Panc1 (cell line): ENCODE data around the gene DYNC1H1.

ENCODE experiments used
- SIN3A ChIP-seq: IDR thresholded peaks from 2 replicates; pipeline ENCODE4 v1.6.1; 2012; ENCODE audit warnings: low read depth, mild to moderate bottlenecking, low read length, moderate library complexity, borderline replicate concordance; ENCODE audit not compliant: insufficient read depth
- TF ChIP-seq, protein P1 (sequence below): fragments of 450-650 bp; IDR thresholded peaks from 2 replicates; pipeline ENCODE4 v1.5.1; 2017; ENCODE audit warnings: mild to moderate bottlenecking

DNA sequence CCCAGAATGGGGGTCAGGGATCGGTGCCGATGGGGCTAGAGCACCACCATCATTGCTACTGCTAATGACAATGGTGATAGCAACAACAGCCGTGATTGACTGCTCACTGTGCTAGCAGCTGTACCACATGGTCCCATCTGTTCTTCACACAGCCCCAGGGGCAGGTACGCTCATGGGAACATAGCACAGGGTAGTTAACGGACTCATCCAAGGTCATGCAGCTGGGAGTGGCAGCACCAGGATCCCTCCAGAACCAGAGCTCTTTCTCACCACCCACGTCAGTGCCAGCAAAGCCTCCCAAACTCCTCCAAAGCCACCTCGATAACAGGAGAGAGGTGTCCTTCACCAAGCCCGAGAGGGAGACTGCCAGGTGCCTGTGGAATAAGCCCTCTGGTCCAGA is 11.2 kb upstream of the DYNC1H1 start:
- TF ChIP-seq, protein P1, sequence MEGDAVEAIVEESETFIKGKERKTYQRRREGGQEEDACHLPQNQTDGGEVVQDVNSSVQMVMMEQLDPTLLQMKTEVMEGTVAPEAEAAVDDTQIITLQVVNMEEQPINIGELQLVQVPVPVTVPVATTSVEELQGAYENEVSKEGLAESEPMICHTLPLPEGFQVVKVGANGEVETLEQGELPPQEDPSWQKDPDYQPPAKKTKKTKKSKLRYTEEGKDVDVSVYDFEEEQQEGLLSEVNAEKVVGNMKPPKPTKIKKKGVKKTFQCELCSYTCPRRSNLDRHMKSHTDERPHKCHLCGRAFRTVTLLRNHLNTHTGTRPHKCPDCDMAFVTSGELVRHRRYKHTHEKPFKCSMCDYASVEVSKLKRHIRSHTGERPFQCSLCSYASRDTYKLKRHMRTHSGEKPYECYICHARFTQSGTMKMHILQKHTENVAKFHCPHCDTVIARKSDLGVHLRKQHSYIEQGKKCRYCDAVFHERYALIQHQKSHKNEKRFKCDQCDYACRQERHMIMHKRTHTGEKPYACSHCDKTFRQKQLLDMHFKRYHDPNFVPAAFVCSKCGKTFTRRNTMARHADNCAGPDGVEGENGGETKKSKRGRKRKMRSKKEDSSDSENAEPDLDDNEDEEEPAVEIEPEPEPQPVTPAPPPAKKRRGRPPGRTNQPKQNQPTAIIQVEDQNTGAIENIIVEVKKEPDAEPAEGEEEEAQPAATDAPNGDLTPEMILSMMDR = no peak
- no peak for TF ChIP-seq SIN3A
